SU-DHL-6 (cell line): ENCODE measurements around the gene NOTCH3.

ENCODE experiments used
- H2AFZ ChIP-seq: fragments of 200-600 bp; sonication (generic); 2 replicates; pipeline ENCODE4 v1.6.1; 2014; ENCODE audit warnings: low read depth, mild to moderate bottlenecking, moderate library complexity, mixed read lengths, antibody characterized with exemption, low read length; ENCODE audit not compliant: severe bottlenecking
- H3F3A ChIP-seq: fragments of 200-600 bp; shearing (Covaris generic); 2 replicates; pipeline ENCODE4 v1.6.0; 2016; ENCODE audit warnings: antibody characterized with exemption, mild to moderate bottlenecking; ENCODE audit not compliant: insufficient read depth
- H3K27ac ChIP-seq: fragments of 200-600 bp; sonication (generic); 2 replicates; pipeline ENCODE4 v1.5.1; 2016; ENCODE audit warnings: low read depth, mild to moderate bottlenecking, low read length, moderate library complexity, mixed read lengths
- H3K27me3 ChIP-seq: fragments of 200-600 bp; sonication (generic), shearing (Covaris generic); 2 replicates; pipeline ENCODE4 v1.6.0; 2014; ENCODE audit warnings: mild to moderate bottlenecking, low read length
- H3K36me3 ChIP-seq: fragments of 200-600 bp; sonication (generic); 2 replicates; pipeline ENCODE4 v1.6.1; 2014; ENCODE audit warnings: mild to moderate bottlenecking, low read length, mixed read lengths
- H3K4me2 ChIP-seq: fragments of 300-600, 200-600 bp; shearing (Covaris generic), sonication (generic); 2 replicates; pipeline ENCODE4 v1.6.0; 2014; ENCODE audit warnings: low read length, low read depth, mild to moderate bottlenecking; ENCODE audit not compliant: poor library complexity, severe bottlenecking
- H3K4me3 ChIP-seq: fragments of 200-600 bp; sonication (generic); 2 replicates; pipeline ENCODE4 v1.5.1; 2014; ENCODE audit warnings: antibody characterized with exemption, low read length, mild to moderate bottlenecking, mixed read lengths; ENCODE audit not compliant: insufficient read depth, poor library complexity, severe bottlenecking
- H3K79me2 ChIP-seq: fragments of 200-600 bp; sonication (generic); 2 replicates; pipeline ENCODE4 v1.6.1; 2014; ENCODE audit warnings: mild to moderate bottlenecking, low read length, moderate library complexity; ENCODE audit not compliant: insufficient read depth
- H3K9ac ChIP-seq: fragments of 200-600 bp; sonication (generic); 2 replicates; pipeline ENCODE4 v1.7.0; 2014; ENCODE audit warnings: mild to moderate bottlenecking, low read length
- H3K9me2 ChIP-seq: fragments of 200-600 bp; sonication (generic); replicated peaks from 2 replicates; pipeline ENCODE4 v1.6.1; 2014; ENCODE audit warnings: low read length; ENCODE audit not compliant: insufficient read depth
- H3K9me3 ChIP-seq: fragments of 200-600 bp; sonication (generic); 2 replicates; pipeline ENCODE4 v1.6.1; 2014; ENCODE audit warnings: low read length, mixed read lengths; ENCODE audit not compliant: insufficient read depth
- H4K20me1 ChIP-seq: fragments of 200-600 bp; sonication (generic); 2 replicates; pipeline ENCODE4 v1.6.1; 2014; ENCODE audit warnings: low read depth, mild to moderate bottlenecking, antibody characterized with exemption, low read length, moderate library complexity, mixed read lengths
- EZH2phosphoT487 ChIP-seq: fragments of 200-600 bp; sonication (generic), shearing (Covaris generic); conservative IDR thresholded peaks from 2 replicates; pipeline ENCODE4 v1.6.1; 2018; ENCODE audit warnings: mild to moderate bottlenecking, antibody characterized with exemption, low read length, moderate library complexity, mixed read lengths
- TF ChIP-seq, protein P1 (sequence below): fragments of 200-600 bp; sonication (generic); IDR thresholded peaks from one replicate; pipeline ENCODE4 v1.5.1; 2017; ENCODE audit warnings: antibody characterized with exemption, mild to moderate bottlenecking, low read length, moderate library complexity; ENCODE audit not compliant: insufficient read depth, poor library complexity, severe bottlenecking

NOTCH3 gene

DNA sequence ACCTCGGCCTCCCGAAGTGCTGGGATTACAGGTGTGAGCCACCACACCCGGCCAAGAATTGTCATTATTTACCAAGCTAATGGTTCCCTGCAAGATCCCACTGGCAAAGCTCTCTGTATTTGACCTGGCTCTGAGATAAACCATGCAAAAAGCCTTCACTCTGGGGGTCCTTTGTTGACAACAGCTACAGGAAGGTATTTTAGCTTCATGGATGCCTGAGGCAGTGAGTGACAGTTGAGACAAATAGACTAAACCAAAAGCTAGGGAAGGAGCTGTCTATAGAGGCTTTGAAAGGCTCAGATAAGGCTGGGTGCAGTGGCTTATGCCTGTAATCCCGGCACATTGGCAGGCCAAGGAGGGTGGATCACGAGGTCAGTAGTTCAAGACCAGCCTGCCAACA lies 45.5 kb downstream of the NOTCH3 start:
- Histone ChIP-seq H3K27ac (no peak overlapping the region), H3K9me3 (no peaks in the 10 kb centered on the region), H3F3A (no peaks in the 10 kb centered on the region), H3K27me3 (no peaks in the 10 kb centered on the region), H4K20me1 (no peaks in the 10 kb centered on the region), H3K9me2 (no peaks in the 10 kb centered on the region), H3K4me3 (no peak overlapping the region), H3K36me3 (no peaks in the 10 kb centered on the region), H3K4me2 (no peak overlapping the region), H3K9ac (no peak overlapping the region), H3K79me2 (no peaks in the 10 kb centered on the region), H2AFZ (no peak overlapping the region)
- TF ChIP-seq EZH2phosphoT487 = no peak
- TF ChIP-seq, protein P1, sequence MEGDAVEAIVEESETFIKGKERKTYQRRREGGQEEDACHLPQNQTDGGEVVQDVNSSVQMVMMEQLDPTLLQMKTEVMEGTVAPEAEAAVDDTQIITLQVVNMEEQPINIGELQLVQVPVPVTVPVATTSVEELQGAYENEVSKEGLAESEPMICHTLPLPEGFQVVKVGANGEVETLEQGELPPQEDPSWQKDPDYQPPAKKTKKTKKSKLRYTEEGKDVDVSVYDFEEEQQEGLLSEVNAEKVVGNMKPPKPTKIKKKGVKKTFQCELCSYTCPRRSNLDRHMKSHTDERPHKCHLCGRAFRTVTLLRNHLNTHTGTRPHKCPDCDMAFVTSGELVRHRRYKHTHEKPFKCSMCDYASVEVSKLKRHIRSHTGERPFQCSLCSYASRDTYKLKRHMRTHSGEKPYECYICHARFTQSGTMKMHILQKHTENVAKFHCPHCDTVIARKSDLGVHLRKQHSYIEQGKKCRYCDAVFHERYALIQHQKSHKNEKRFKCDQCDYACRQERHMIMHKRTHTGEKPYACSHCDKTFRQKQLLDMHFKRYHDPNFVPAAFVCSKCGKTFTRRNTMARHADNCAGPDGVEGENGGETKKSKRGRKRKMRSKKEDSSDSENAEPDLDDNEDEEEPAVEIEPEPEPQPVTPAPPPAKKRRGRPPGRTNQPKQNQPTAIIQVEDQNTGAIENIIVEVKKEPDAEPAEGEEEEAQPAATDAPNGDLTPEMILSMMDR = no peak

DNA sequence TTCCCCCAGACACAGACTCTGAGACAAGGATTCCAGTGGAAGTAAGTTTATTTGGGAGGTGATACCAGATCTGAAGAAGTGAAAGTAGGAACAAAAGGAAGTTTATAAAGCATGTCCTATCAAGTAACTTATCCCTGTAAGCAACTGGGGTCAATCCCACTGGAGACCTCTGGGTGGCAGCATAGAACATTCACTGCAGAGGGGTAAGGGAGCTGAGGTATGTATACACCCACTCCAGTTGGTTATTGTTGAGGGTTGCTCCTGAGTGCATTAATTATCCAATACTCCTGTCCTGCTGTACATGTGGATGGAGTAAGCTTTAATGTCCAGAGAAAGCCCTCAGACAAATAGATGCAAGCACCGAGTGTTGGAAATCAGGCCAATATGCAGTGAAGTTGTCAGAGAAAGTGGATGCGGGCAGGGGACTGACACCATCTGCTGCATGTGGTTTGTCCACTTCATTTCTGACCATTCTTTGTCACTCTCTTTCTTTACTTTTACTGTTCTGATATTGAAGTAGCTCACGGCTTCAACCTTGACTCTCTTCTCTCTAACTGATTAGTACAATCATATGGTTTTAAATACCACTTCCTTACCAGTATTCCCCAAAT lies 46.7 kb downstream of the NOTCH3 start:
- Histone ChIP-seq H3K4me3 (no peak overlapping the region), H2AFZ (no peak overlapping the region), H3K9me2 (no peaks in the 10 kb centered on the region), H3K27me3 (no peaks in the 10 kb centered on the region), H3K9me3 (no peaks in the 10 kb centered on the region), H3K79me2 (no peaks in the 10 kb centered on the region), H3K36me3 (no peaks in the 10 kb centered on the region), H3K9ac (no peak overlapping the region), H3K27ac (no peak overlapping the region), H3K4me2 (no peak overlapping the region), H4K20me1 (no peaks in the 10 kb centered on the region), H3F3A (no peaks in the 10 kb centered on the region)
- TF ChIP-seq EZH2phosphoT487 = no peak
- TF ChIP-seq, protein P1 = peak; percentile 60

DNA sequence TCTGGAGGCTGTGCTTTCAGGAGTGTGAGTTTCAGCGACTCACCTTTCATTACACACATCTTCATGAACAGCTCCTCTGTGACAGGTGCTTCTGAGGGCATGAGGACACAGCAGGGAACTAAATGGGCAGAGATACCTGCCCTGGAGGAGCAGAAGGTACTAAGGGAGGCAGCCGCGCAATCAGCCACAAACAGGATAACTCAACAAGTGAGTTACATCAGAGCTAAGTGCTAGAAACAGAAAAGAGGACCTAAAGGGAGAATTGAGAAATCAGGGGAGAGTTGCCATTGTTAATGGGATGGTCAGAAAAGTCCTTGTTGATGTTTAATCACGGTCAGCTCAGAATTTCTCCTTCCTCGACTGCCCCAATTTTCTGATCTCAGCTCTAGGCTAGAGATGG lies 51.1 kb downstream of the NOTCH3 start:
- Histone ChIP-seq H3K36me3 (no peaks in the 10 kb centered on the region), H3K9me3 (no peaks in the 10 kb centered on the region)
- TF ChIP-seq EZH2phosphoT487 = no peak
- TF ChIP-seq, protein P1 = no peak

More for the DNA sequence above, 51.1 kb downstream of the NOTCH3 start:
- Histone ChIP-seq H3K9ac (no peak overlapping the region), H3F3A (no peaks in the 10 kb centered on the region), H3K4me2 (no peak overlapping the region), H4K20me1 (no peaks in the 10 kb centered on the region), H3K9me2 (no peaks in the 10 kb centered on the region), H3K79me2 (no peaks in the 10 kb centered on the region), H2AFZ (no peak overlapping the region), H3K4me3 (no peak overlapping the region), H3K27me3 (no peaks in the 10 kb centered on the region), H3K27ac (no peak overlapping the region)
